GM12878 (cell line): ENCODE measurements around the gene IL1RAPL1. TPM values are rescaled to one million over a fixed set of nuclear protein-coding genes. Genes with fewer than 3 reads are reported as not detected.

Source experiments
- ATAC-seq: fragments of 200-7000 bp; cut with Tn5 transposase; 3 replicates; pipeline ENCODE4 v1.9.1; 2020; ENCODE audit warnings: mild to moderate bottlenecking, moderate library complexity
- BruUV-seq: library from RNA; stranded (reverse); fragments of 400-500 nt; replicated peaks from 2 replicates; lab custom pipeline; 2021; lab: Mats Ljungman, UMichigan
- CTCF ChIA-PET: fragments of 300-600 bp; sonication (Branson Sonifier 250); formaldehyde crosslinking; extraction: SDS; loops from one replicate; lab custom pipeline; 2021; ENCODE audit warnings: inconsistent platforms; lab: Yijun Ruan, JAX
- POLR2A ChIA-PET: fragments of 350-600 bp; formaldehyde crosslinking; extraction: SDS; loops from one replicate; lab custom pipeline; 2021; ENCODE audit warnings: inconsistent platforms; lab: Charles Lee
- RAD21 ChIA-PET: fragments of 300-600 bp; sonication (Branson Sonifier 250); formaldehyde crosslinking; loops from one replicate; lab custom pipeline; 2023; ENCODE audit warnings: antibody characterized with exemption; ENCODE audit not compliant: unreplicated experiment; lab: Charles Lee
- SMC1A ChIA-PET: fragments of 300-600 bp; sonication (Branson Sonifier 250); formaldehyde crosslinking; loops from one replicate; lab custom pipeline; 2023; ENCODE audit not compliant: unreplicated experiment, uncharacterized antibody; lab: Charles Lee
- DNase-seq: peaks from one replicate; pipeline ENCODE4 v3.0.0-alpha.2; 2011; ENCODE audit warnings: low read depth, low spot score
- FAIRE-seq: peaks from 3 replicates; lab custom pipeline; 2011; peaks lifted over from hg19 to GRCh38; lab: Jason Lieb, UNC
- H2AFZ ChIP-seq: 2 replicates; pipeline ENCODE4 v1.6.0; 2011; ENCODE audit warnings: low read depth, low read length, control low read depth; ENCODE audit not compliant: control insufficient read depth
- H3K27ac ChIP-seq: 2 replicates; pipeline ENCODE4 v1.5.1; 2011; ENCODE audit warnings: control low read depth; ENCODE audit not compliant: control insufficient read depth, insufficient read depth
- H3K27me3 ChIP-seq, 2 experiments: replicated peaks in 1 of 2; 2 replicates each; pipeline versions ENCODE4 v1.6.0 to v1.6.1; 2011; ENCODE audit warnings: low read length in 1 of 2; ENCODE audit not compliant: control insufficient read depth in 2 of 2, insufficient read depth in 2 of 2
- H3K36me3 ChIP-seq, 2 experiments: 2 replicates each; pipeline ENCODE4 v1.5.1; 2011; ENCODE audit warnings: low read length in 1 of 2; ENCODE audit not compliant: control insufficient read depth in 2 of 2, insufficient read depth in 2 of 2
- H3K4me1 ChIP-seq: 2 replicates; pipeline ENCODE4 v1.6.1; 2011; ENCODE audit warnings: mild to moderate bottlenecking, low read length, moderate library complexity, mixed read lengths; ENCODE audit not compliant: control insufficient read depth, insufficient read depth
- H3K4me2 ChIP-seq: 2 replicates; pipeline ENCODE4 v1.6.0; 2011; ENCODE audit warnings: control low read depth; ENCODE audit not compliant: control insufficient read depth, insufficient read depth
- H3K4me3 ChIP-seq: fragments of 200-600 bp; sonication (generic); 2 replicates; pipeline ENCODE4 v1.5.1; 2016
- H3K79me2 ChIP-seq: 2 replicates; pipeline ENCODE4 v1.6.0; 2011; ENCODE audit warnings: low read length; ENCODE audit not compliant: control insufficient read depth, insufficient read depth
- H3K9ac ChIP-seq: 2 replicates; pipeline ENCODE4 v1.8.0; 2011; ENCODE audit warnings: low read length, control low read depth, mixed read lengths; ENCODE audit not compliant: control insufficient read depth, insufficient read depth
- H3K9me3 ChIP-seq: replicated peaks from 3 replicates; pipeline ENCODE4 v1.5.1; 2011; ENCODE audit warnings: mild to moderate bottlenecking, low read length; ENCODE audit not compliant: control insufficient read depth, insufficient read depth
- H4K20me1 ChIP-seq: 2 replicates; pipeline ENCODE4 v1.6.0; 2011; ENCODE audit not compliant: control insufficient read depth, insufficient read depth
- EGR1 ChIP-seq, 2 experiments: IDR thresholded peaks; 1 replicate in 1 of 2; 2 replicates in 1 of 2; pipeline ENCODE4 v1.6.1; 2011 to 2012; ENCODE audit warnings: low read depth in 2 of 2, low read length in 2 of 2, borderline replicate concordance in 1 of 2, mild to moderate bottlenecking in 1 of 2, moderate library complexity in 1 of 2
- NBN ChIP-seq: fragments of 450-650 bp; IDR thresholded peaks from 2 replicates; pipeline ENCODE4 v1.6.1; 2016
- PAX5 ChIP-seq: IDR thresholded peaks from 2 replicates; pipeline ENCODE4 v1.6.1; 2011; ENCODE audit warnings: low read depth, low read length, borderline replicate concordance
- PML ChIP-seq: IDR thresholded peaks from 2 replicates; pipeline ENCODE4 v1.6.1; 2012; ENCODE audit warnings: low read length, inconsistent platforms
- POLR2AphosphoS2 ChIP-seq: IDR thresholded peaks from 2 replicates; pipeline ENCODE4 v1.6.1; 2011; ENCODE audit warnings: low read depth, mild to moderate bottlenecking, low read length, improper control_type of control experiment, moderate library complexity
- RB1 ChIP-seq: fragments of 450-650 bp; formaldehyde crosslinking; IDR thresholded peaks from 2 replicates; pipeline ENCODE4 v1.6.1; 2017; ENCODE audit warnings: mild to moderate bottlenecking, borderline replicate concordance
- SUPT20H ChIP-seq: IDR thresholded peaks from 2 replicates; pipeline ENCODE4 v1.6.1; 2011; ENCODE audit warnings: low read depth, mild to moderate bottlenecking, low read length, moderate library complexity, borderline replicate concordance; ENCODE audit not compliant: control insufficient read depth
- SUZ12 ChIP-seq: fragments of 200-600 bp; sonication (generic); IDR thresholded peaks from one replicate; pipeline ENCODE4 v1.6.1; 2018; ENCODE audit warnings: antibody characterized with exemption, mild to moderate bottlenecking; ENCODE audit not compliant: unreplicated experiment
- TBL1XR1 ChIP-seq: IDR thresholded peaks from 2 replicates; pipeline ENCODE4 v1.6.1; 2012; ENCODE audit warnings: low read depth, low read length, improper control_type of control experiment
- WRNIP1 ChIP-seq: IDR thresholded peaks from 2 replicates; pipeline ENCODE4 v1.6.1; 2011; ENCODE audit warnings: low read depth, low read length, improper control_type of control experiment, borderline replicate concordance
- ZNF217 ChIP-seq: fragments of 450-650 bp; IDR thresholded peaks from 2 replicates; pipeline ENCODE4 v1.6.1; 2017; ENCODE audit warnings: antibody characterized with exemption, mild to moderate bottlenecking
- ZNF24 ChIP-seq: fragments of 450-650 bp; IDR thresholded peaks from 2 replicates; pipeline ENCODE4 v1.6.1; 2017; ENCODE audit warnings: antibody characterized with exemption, mild to moderate bottlenecking
- WGBS: methylation state at CpG from one replicate; pipeline ENCODE4 v1.1.6; 2016; ENCODE audit warnings: low lambda C conversion rate; ENCODE audit not compliant: insufficient replicate concordance, insufficient coverage; ENCODE audit errors: missing lambda C conversion rate; 5-methylcytosine and 5-hydroxymethylcytosine counted together
- in situ Hi-C: fragments of 300-500 bp; cut with MboI; formaldehyde crosslinking; loops from 9 replicates; pipeline ENCODE4 v1.14.3; 2018; ENCODE audit warnings: mixed read lengths
- intact Hi-C: fragments of 100-400 bp; cut with micrococcal nuclease; formaldehyde crosslinking; loops from one replicate; pipeline ENCODE4 v1.14.2; 2022; ENCODE audit not compliant: unreplicated experiment
- polyA plus RNA-seq, 11 experiments: library from polyadenylated mRNA; depleted of rRNA in 4 of 11; unstranded in 6 of 11; stranded (reverse) in 5 of 11; fragments of >200 nt; fragmentation: Nextera tagmentation in 4 of 11; fragmentation: Illumina TruSeq in 1 of 11; extraction: Ambion mirVana in 4 of 11; extraction: Trizol in 1 of 11; gene quantifications; 1 replicate in 1 of 11; 2 replicates in 10 of 11; pipeline versions ENCODE4 v1.2.1 to v1.2.3, GENCODE V29; 2011 to 2016; ENCODE audit warnings: inconsistent platforms in 2 of 11, missing spikeins in 2 of 11, low read depth in 1 of 11
- total RNA-seq, 4 experiments: library from RNA; depleted of rRNA in 3 of 4; stranded (reverse); fragments of >200 nt in 3 of 4; fragmentation: Illumina TruSeq in 1 of 4; extraction: Trizol in 1 of 4; gene quantifications; 2 replicates each; pipeline versions ENCODE4 v1.2.1 to v1.2.3, GENCODE V29; 2013 to 2021
- TF ChIP-seq, protein P1 (sequence below): IDR thresholded peaks from 2 replicates; pipeline ENCODE4 v1.6.1; 2012; ENCODE audit warnings: mild to moderate bottlenecking, low read depth, low read length
- TF ChIP-seq, protein P2 (sequence below): IDR thresholded peaks from 2 replicates; pipeline ENCODE4 v1.6.1; 2012; ENCODE audit warnings: low read depth, low read length, improper control_type of control experiment

IL1RAPL1 gene
- total and polyA plus RNA-seq, 10 of the 15 experiments (the other 5 are each of a cell fraction or from before 2014, with no cell fraction given), result not detected

DNA sequence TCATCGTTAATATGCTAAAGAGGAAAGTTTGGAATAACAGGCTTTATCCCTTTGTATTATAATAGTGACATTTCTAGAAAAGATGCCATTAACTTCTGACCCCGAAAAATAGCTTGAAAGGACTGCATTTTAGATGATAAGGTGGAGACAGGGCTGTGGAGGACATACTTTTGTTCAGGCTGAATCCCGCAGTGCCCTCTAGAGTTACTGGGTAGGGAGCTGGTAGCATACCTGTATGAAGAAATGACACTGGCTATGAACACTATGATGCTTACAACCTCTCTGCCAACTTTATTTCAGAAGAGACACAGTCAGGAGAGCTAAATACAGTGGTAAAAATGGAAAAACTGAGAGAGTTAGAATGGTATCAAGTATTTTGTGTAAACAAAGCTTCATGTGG lies 8.1 kb downstream of the IL1RAPL1 start:
- no peak for FAIRE-seq
- H3K4me2 ChIP-seq, result no peak overlapping the region
- no peak overlapping the region for H3K4me3 ChIP-seq
- in situ Hi-C loops, result no loop called here
- no peak overlapping the region for H2AFZ ChIP-seq
- H3K36me3 ChIP-seq, result no peaks in the 10 kb centered on the region
- H3K27ac ChIP-seq, result no peak overlapping the region
- TF ChIP-seq ZNF217, result no peak
- no peak for ATAC-seq
- H4K20me1 ChIP-seq, result no peaks in the 10 kb centered on the region
- no peaks in the 10 kb centered on the region for H3K27me3 ChIP-seq
- H3K9ac ChIP-seq, result no peak overlapping the region
- ChIA-PET CTCF (interaction anchor here (1.1 kb wide), 1 partner anchor 13 kb away, joined by 3 read pairs; no protein-coding TSS in a partner anchor), RAD21 (interaction anchor here (0.6 kb wide), 1 partner anchor 1016 kb away, joined by 3 read pairs; no protein-coding TSS in a partner anchor), POLR2A (no interaction called here), SMC1A (interaction anchor here (0.6 kb wide), 1 partner anchor 623 kb away, joined by 3 read pairs; no protein-coding TSS in a partner anchor)
- H3K4me1 ChIP-seq, result no peaks in the 10 kb centered on the region
- no peaks in the 10 kb centered on the region for H3K9me3 ChIP-seq
- intact Hi-C loops, result no loop called here
- H3K79me2 ChIP-seq, result no peaks in the 10 kb centered on the region
- no TSS peak for BruUV-seq
- WGBS, result 12% methylated on average over 3 of the region's 3 CpGs
- DNase-seq, result no peak

DNA sequence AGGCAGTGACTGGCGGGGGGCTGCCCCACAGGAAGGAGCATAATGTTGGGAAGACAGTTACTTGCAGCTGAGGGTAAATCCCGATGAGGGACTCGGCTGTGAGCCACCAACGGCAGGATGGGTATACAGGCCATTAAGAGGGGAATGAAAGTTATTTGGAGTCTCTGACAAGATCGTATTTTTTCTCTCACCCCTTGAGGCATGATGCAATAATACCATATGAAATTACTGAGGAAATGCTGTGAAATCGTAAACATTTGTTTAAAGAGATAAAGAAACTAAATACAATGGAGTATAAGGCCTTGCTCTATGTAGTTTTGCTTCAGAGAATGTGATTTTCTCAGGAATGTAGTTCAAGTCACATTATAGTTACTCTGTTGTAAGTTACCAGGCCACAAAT lies 12.7 kb downstream of the IL1RAPL1 start:
- Histone ChIP-seq H3K4me3 (no peak overlapping the region), H3K36me3 (no peaks in the 10 kb centered on the region), H3K9me3 (no peaks in the 10 kb centered on the region), H3K4me1 (no peaks in the 10 kb centered on the region), H3K79me2 (no peaks in the 10 kb centered on the region), H3K9ac (no peak overlapping the region), H3K27me3 (no peaks in the 10 kb centered on the region), H3K27ac (no peak overlapping the region), H4K20me1 (no peaks in the 10 kb centered on the region), H2AFZ (no peak overlapping the region), H3K4me2 (no peak overlapping the region)
- ChIA-PET SMC1A (no interaction called here), POLR2A (no interaction called here), RAD21 (no interaction called here), CTCF (no interaction called here)
- BruUV-seq, result no TSS peak
- 31% methylated on average over 6 of the region's 6 CpGs for WGBS
- intact Hi-C loops (no loop called here), in situ Hi-C loops (no loop called here)
- DNase-seq, result no peak
- FAIRE-seq, result no peak
- ATAC-seq, result no peak
- no peak for TF ChIP-seq PML
- TF ChIP-seq TBL1XR1, result no peak
- no peak for TF ChIP-seq SUZ12
- TF ChIP-seq EGR1 (IDR thresholded peaks at IDR 0.05; ENCODE audit: borderline replicate concordance in 1 of 2, low read depth in 2 of 2, low read length in 2 of 2), result no peak
- no peak for TF ChIP-seq ZNF24
- TF ChIP-seq WRNIP1, result no peak
- TF ChIP-seq, protein P1, sequence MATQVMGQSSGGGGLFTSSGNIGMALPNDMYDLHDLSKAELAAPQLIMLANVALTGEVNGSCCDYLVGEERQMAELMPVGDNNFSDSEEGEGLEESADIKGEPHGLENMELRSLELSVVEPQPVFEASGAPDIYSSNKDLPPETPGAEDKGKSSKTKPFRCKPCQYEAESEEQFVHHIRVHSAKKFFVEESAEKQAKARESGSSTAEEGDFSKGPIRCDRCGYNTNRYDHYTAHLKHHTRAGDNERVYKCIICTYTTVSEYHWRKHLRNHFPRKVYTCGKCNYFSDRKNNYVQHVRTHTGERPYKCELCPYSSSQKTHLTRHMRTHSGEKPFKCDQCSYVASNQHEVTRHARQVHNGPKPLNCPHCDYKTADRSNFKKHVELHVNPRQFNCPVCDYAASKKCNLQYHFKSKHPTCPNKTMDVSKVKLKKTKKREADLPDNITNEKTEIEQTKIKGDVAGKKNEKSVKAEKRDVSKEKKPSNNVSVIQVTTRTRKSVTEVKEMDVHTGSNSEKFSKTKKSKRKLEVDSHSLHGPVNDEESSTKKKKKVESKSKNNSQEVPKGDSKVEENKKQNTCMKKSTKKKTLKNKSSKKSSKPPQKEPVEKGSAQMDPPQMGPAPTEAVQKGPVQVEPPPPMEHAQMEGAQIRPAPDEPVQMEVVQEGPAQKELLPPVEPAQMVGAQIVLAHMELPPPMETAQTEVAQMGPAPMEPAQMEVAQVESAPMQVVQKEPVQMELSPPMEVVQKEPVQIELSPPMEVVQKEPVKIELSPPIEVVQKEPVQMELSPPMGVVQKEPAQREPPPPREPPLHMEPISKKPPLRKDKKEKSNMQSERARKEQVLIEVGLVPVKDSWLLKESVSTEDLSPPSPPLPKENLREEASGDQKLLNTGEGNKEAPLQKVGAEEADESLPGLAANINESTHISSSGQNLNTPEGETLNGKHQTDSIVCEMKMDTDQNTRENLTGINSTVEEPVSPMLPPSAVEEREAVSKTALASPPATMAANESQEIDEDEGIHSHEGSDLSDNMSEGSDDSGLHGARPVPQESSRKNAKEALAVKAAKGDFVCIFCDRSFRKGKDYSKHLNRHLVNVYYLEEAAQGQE, result no peak
- TF ChIP-seq SUPT20H, result no peak
- TF ChIP-seq POLR2AphosphoS2, result no peak
- no peak for TF ChIP-seq NBN
- TF ChIP-seq RB1, result no peak
- TF ChIP-seq, protein P2, sequence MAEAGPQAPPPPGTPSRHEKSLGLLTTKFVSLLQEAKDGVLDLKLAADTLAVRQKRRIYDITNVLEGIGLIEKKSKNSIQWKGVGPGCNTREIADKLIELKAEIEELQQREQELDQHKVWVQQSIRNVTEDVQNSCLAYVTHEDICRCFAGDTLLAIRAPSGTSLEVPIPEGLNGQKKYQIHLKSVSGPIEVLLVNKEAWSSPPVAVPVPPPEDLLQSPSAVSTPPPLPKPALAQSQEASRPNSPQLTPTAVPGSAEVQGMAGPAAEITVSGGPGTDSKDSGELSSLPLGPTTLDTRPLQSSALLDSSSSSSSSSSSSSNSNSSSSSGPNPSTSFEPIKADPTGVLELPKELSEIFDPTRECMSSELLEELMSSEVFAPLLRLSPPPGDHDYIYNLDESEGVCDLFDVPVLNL, result no peak
- TF ChIP-seq PAX5, result no peak
